RWPE2 (cell line): ENCODE measurements around the gene LHFPL2.
A peak's percentile ranks its signal among the peaks of the same experiment; 100 is the strongest.
"Not testable (repeated sequence)": the region's sequence is repeated elsewhere in the genome, so short reads cannot be mapped to it uniquely, and the experiment has no call there.

Experiments
- ATAC-seq: fragments of 200-7000 bp; cut with Tn5 transposase; 3 replicates; pipeline ENCODE4 v1.9.1; 2021; ENCODE audit warnings: low read depth
- DNase-seq: peaks from one replicate; pipeline ENCODE4 v3.0.0-alpha.2; 2020; ENCODE audit warnings: low spot score
- H3K27ac ChIP-seq: fragments of 450-650 bp; 2 replicates; pipeline ENCODE4 v1.5.1; 2017; ENCODE audit warnings: mild to moderate bottlenecking; ENCODE audit not compliant: poor library complexity, severe bottlenecking
- H3K27me3 ChIP-seq: fragments of 250-450 bp; sonication (Bioruptor Pico); 2 replicates; pipeline ENCODE4 v1.5.1; 2021; ENCODE audit warnings: mild to moderate bottlenecking, moderate library complexity; ENCODE audit not compliant: insufficient read depth, poor library complexity, severe bottlenecking
- H3K36me3 ChIP-seq: fragments of 250-450 bp; sonication (Bioruptor Pico); 2 replicates; pipeline ENCODE4 v1.5.1; 2020; ENCODE audit warnings: low read depth, mild to moderate bottlenecking, moderate library complexity
- H3K4me1 ChIP-seq: fragments of 250-450 bp; sonication (Bioruptor Pico); 2 replicates; pipeline ENCODE4 v1.5.1; 2021; ENCODE audit warnings: mild to moderate bottlenecking, moderate library complexity; ENCODE audit not compliant: insufficient read depth, poor library complexity, severe bottlenecking
- H3K4me3 ChIP-seq: fragments of 250-450 bp; sonication (Bioruptor Pico); 2 replicates; pipeline ENCODE4 v1.5.1; 2021; ENCODE audit warnings: mild to moderate bottlenecking, moderate library complexity; ENCODE audit not compliant: severe bottlenecking
- H3K9me3 ChIP-seq: fragments of 250-450 bp; sonication (Bioruptor Pico); 2 replicates; pipeline ENCODE4 v1.5.1; 2021; ENCODE audit warnings: mild to moderate bottlenecking, moderate library complexity; ENCODE audit not compliant: severe bottlenecking
- CTCF ChIP-seq: fragments of 450-650 bp; IDR thresholded peaks from one replicate; pipeline ENCODE4 v1.5.1; 2017; ENCODE audit warnings: mild to moderate bottlenecking, moderate library complexity; ENCODE audit not compliant: poor library complexity, severe bottlenecking

LHFPL2 gene

GRCh38 chr5:78472469-78473106 is 176.0 kb downstream of the LHFPL2 start:
- Histone ChIP-seq H3K36me3 (peaks cover 4% of the 10 kb centered on the region; the same call in 1 of the 2 replicates), H3K4me1 (no peaks in the 10 kb centered on the region), H3K9me3 (no peaks in the 10 kb centered on the region), H3K27me3 (no peaks in the 10 kb centered on the region), H3K27ac (no peak overlapping the region), H3K4me3 (no peak overlapping the region)
- TF ChIP-seq CTCF: peak; percentile 89
- DNase-seq: no peak
- peak; percentile 88 for ATAC-seq

GRCh38 chr5:78471896-78472295 is 176.7 kb downstream of the LHFPL2 start:
- H3K4me1 ChIP-seq: no peaks in the 10 kb centered on the region
- no peak overlapping the region for H3K27ac ChIP-seq
- TF ChIP-seq CTCF: no peak
- DNase-seq: no peak
- H3K4me3 ChIP-seq: no peak overlapping the region
- no peaks in the 10 kb centered on the region for H3K9me3 ChIP-seq
- H3K27me3 ChIP-seq: no peaks in the 10 kb centered on the region
- peaks cover 4% of the 10 kb centered on the region; the same call in 1 of the 2 replicates for H3K36me3 ChIP-seq
- ATAC-seq: no peak

GRCh38 chr5:78467752-78468357 is 180.7 kb downstream of the LHFPL2 start:
- peak; percentile 69; the same call in 2 of the 3 replicates for ATAC-seq
- Histone ChIP-seq H3K9me3 (no peaks in the 10 kb centered on the region), H3K27me3 (no peaks in the 10 kb centered on the region), H3K36me3 (no peaks in the 10 kb centered on the region), H3K4me1 (peaks cover 5% of the 10 kb centered on the region), H3K4me3 (no peak overlapping the region), H3K27ac (no peak overlapping the region)
- TF ChIP-seq CTCF: peak; percentile 97
- DNase-seq: no peak

GRCh38 chr5:78467140-78467539 is 181.4 kb downstream of the LHFPL2 start:
- DNase-seq (no peak), ATAC-seq (no peak)
- no peak overlapping the region for H3K27ac ChIP-seq
- no peak for TF ChIP-seq CTCF
- no peaks in the 10 kb centered on the region for H3K27me3 ChIP-seq
- H3K9me3 ChIP-seq: no peaks in the 10 kb centered on the region
- no peak overlapping the region for H3K4me3 ChIP-seq
- H3K36me3 ChIP-seq: no peaks in the 10 kb centered on the region
- peaks cover 5% of the 10 kb centered on the region for H3K4me1 ChIP-seq

GRCh38 chr5:78458843-78459242 is 189.7 kb downstream of the LHFPL2 start:
- Histone ChIP-seq H3K4me1 (peaks cover 5% of the 10 kb centered on the region), H3K36me3 (peaks cover 10% of the 10 kb centered on the region; the same call in 1 of the 2 replicates), H3K27ac (no peak overlapping the region), H3K4me3 (no peak overlapping the region), H3K27me3 (no peaks in the 10 kb centered on the region), H3K9me3 (no peaks in the 10 kb centered on the region)
- DNase-seq: no peak
- ATAC-seq: no peak
- TF ChIP-seq CTCF: no peak

GRCh38 chr5:78457507-78457906 is 191.1 kb downstream of the LHFPL2 start:
- not testable (repeated sequence) for H3K4me1 ChIP-seq, H3K4me3 ChIP-seq, DNase-seq, ATAC-seq, H3K27me3 ChIP-seq, H3K27ac ChIP-seq, H3K9me3 ChIP-seq
- H3K36me3 ChIP-seq: peaks cover 10% of the 10 kb centered on the region; the same call in 1 of the 2 replicates
